H1 (cell line): ENCODE measurements around the gene SLC66A2. TPM values are rescaled to one million over a fixed set of nuclear protein-coding genes. Genes with fewer than 3 reads are reported as not detected.

Experiments used
- GABPA ChIP-seq: IDR thresholded peaks from 2 replicates; pipeline ENCODE4 v1.6.1; 2011; ENCODE audit warnings: mild to moderate bottlenecking, low read length, moderate library complexity, borderline replicate concordance; ENCODE audit not compliant: insufficient read depth
- HDAC2 ChIP-seq, 2 experiments: fragments of 300-600 bp in 1 of 2; sonication (generic) in 1 of 2; IDR thresholded peaks; 2 replicates each; pipeline ENCODE4 v1.6.1; 2011 to 2012; ENCODE audit warnings: low read depth in 2 of 2, low read length in 2 of 2, mild to moderate bottlenecking in 2 of 2, moderate library complexity in 2 of 2, borderline replicate concordance in 1 of 2, inconsistent platforms in 1 of 2
- TAF7 ChIP-seq: optimal IDR thresholded peaks from 2 replicates; pipeline ENCODE3; 2011; ENCODE audit warnings: low read depth, mild to moderate bottlenecking, inconsistent platforms, low read length, moderate library complexity, borderline replicate concordance
- polyA plus RNA-seq, 7 experiments: library from polyadenylated mRNA; depleted of rRNA in 3 of 7; stranded (reverse) in 5 of 7; unstranded in 2 of 7; fragments of >200 nt in 5 of 7; fragments of 200-250 nt in 2 of 7; gene quantifications; 1 replicate in 5 of 7; 2 replicates in 1 of 7; 4 replicates in 1 of 7; pipeline versions ENCODE4 v1.2.1 to v1.2.3, GENCODE V29; 2011 to 2013; ENCODE audit warnings: missing spikeins in 2 of 7, mixed read lengths in 2 of 7
- total RNA-seq: library from RNA; stranded (reverse); fragmentation: NEBNext Ultra II Directional; extraction: Animal tissue kit (Norgen Biotek cat#: 25700); gene quantifications from 2 replicates; pipeline ENCODE4 v1.2.1, GENCODE V29; 2021
- TF ChIP-seq, protein P1 (sequence below): fragments of 300-600 bp; sonication (generic); IDR thresholded peaks from 2 replicates; pipeline ENCODE4 v1.7.1; 2012; ENCODE audit warnings: low read length, moderate library complexity, mild to moderate bottlenecking, inconsistent platforms; ENCODE audit not compliant: insufficient replicate concordance

SLC66A2 gene
- total and polyA plus RNA-seq, 2 of the 8 experiments (the other 6 are each of a cell fraction or from before 2014, with no cell fraction given) = 15.0 to 18.9 TPM

DNA sequence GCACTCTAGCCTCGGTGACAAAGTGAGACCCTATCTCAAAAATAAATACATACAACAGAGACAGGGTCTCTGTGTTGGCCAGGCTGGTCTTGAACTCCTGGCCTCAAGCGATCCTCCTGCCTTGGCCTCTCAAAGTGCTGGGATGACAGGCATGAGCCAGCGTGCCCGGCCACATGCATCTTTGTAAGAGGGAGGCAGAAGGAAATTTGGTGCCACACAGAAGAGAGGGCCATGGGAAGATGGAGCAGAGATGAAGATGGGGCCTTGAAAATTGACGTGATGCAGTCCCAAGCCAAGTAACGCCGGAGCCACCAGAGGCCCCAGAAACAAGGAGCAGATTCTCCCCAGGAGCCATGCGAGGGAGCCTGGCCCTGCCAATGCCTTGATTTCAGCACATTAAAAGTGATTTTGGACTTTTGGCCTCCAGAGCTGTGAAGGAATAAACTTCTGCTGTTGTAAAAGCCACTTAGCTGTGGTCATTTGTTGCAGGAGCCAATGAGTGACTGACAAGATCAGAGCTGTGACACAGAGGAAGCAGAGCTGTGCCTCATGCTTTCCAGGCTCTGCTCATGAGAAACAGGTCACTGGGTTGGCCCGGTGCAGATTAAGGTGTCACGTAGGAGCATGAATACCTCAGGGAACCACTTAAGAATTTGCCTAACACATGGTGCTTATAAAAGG is 2.7 kb upstream of the SLC66A2 start (continued):
- TF ChIP-seq, protein P1, sequence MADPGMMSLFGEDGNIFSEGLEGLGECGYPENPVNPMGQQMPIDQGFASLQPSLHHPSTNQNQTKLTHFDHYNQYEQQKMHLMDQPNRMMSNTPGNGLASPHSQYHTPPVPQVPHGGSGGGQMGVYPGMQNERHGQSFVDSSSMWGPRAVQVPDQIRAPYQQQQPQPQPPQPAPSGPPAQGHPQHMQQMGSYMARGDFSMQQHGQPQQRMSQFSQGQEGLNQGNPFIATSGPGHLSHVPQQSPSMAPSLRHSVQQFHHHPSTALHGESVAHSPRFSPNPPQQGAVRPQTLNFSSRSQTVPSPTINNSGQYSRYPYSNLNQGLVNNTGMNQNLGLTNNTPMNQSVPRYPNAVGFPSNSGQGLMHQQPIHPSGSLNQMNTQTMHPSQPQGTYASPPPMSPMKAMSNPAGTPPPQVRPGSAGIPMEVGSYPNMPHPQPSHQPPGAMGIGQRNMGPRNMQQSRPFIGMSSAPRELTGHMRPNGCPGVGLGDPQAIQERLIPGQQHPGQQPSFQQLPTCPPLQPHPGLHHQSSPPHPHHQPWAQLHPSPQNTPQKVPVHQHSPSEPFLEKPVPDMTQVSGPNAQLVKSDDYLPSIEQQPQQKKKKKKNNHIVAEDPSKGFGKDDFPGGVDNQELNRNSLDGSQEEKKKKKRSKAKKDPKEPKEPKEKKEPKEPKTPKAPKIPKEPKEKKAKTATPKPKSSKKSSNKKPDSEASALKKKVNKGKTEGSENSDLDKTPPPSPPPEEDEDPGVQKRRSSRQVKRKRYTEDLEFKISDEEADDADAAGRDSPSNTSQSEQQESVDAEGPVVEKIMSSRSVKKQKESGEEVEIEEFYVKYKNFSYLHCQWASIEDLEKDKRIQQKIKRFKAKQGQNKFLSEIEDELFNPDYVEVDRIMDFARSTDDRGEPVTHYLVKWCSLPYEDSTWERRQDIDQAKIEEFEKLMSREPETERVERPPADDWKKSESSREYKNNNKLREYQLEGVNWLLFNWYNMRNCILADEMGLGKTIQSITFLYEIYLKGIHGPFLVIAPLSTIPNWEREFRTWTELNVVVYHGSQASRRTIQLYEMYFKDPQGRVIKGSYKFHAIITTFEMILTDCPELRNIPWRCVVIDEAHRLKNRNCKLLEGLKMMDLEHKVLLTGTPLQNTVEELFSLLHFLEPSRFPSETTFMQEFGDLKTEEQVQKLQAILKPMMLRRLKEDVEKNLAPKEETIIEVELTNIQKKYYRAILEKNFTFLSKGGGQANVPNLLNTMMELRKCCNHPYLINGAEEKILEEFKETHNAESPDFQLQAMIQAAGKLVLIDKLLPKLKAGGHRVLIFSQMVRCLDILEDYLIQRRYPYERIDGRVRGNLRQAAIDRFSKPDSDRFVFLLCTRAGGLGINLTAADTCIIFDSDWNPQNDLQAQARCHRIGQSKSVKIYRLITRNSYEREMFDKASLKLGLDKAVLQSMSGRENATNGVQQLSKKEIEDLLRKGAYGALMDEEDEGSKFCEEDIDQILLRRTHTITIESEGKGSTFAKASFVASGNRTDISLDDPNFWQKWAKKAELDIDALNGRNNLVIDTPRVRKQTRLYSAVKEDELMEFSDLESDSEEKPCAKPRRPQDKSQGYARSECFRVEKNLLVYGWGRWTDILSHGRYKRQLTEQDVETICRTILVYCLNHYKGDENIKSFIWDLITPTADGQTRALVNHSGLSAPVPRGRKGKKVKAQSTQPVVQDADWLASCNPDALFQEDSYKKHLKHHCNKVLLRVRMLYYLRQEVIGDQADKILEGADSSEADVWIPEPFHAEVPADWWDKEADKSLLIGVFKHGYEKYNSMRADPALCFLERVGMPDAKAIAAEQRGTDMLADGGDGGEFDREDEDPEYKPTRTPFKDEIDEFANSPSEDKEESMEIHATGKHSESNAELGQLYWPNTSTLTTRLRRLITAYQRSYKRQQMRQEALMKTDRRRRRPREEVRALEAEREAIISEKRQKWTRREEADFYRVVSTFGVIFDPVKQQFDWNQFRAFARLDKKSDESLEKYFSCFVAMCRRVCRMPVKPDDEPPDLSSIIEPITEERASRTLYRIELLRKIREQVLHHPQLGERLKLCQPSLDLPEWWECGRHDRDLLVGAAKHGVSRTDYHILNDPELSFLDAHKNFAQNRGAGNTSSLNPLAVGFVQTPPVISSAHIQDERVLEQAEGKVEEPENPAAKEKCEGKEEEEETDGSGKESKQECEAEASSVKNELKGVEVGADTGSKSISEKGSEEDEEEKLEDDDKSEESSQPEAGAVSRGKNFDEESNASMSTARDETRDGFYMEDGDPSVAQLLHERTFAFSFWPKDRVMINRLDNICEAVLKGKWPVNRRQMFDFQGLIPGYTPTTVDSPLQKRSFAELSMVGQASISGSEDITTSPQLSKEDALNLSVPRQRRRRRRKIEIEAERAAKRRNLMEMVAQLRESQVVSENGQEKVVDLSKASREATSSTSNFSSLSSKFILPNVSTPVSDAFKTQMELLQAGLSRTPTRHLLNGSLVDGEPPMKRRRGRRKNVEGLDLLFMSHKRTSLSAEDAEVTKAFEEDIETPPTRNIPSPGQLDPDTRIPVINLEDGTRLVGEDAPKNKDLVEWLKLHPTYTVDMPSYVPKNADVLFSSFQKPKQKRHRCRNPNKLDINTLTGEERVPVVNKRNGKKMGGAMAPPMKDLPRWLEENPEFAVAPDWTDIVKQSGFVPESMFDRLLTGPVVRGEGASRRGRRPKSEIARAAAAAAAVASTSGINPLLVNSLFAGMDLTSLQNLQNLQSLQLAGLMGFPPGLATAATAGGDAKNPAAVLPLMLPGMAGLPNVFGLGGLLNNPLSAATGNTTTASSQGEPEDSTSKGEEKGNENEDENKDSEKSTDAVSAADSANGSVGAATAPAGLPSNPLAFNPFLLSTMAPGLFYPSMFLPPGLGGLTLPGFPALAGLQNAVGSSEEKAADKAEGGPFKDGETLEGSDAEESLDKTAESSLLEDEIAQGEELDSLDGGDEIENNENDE = no peak
- TF ChIP-seq HDAC2 (IDR thresholded peaks at IDR 0.05; ENCODE audit: borderline replicate concordance in 1 of 2, low read depth in 2 of 2, low read length in 2 of 2) (no peak), TAF7 (no peak), GABPA (no peak)
